Kidney (tissue), 14 donors: ENCODE measurements around the gene PDE4D. TPM values are rescaled to one million over a fixed set of nuclear protein-coding genes. Genes with fewer than 3 reads are reported as not detected.

Source experiments
- DNase-seq, 5 donors: peaks; one replicate each; pipeline ENCODE4 v3.0.0-alpha.2; 2013 to 2020
- FAIRE-seq: peaks from 2 replicates; lab custom pipeline; 2012; peaks lifted over from hg19 to GRCh38; lab: Jason Lieb, UNC
- H3K27ac ChIP-seq, 2 donors: one replicate each; pipeline ENCODE4 v1.7.0; 2013; ENCODE audit warnings: low read depth in 2 of 2, low read length in 2 of 2, inconsistent platforms in 1 of 2
- H3K27me3 ChIP-seq: one replicate; pipeline ENCODE4 v1.7.1; 2013; ENCODE audit warnings: low read length, inconsistent platforms; ENCODE audit not compliant: control insufficient read depth, insufficient read depth
- H3K36me3 ChIP-seq, 3 donors: one replicate each; pipeline versions ENCODE4 v1.7.0 to v1.7.1; 2013; ENCODE audit warnings: low read length in 3 of 3, control low read depth in 1 of 3, inconsistent platforms in 1 of 3; ENCODE audit not compliant: insufficient read depth in 3 of 3, control insufficient read depth in 2 of 3
- H3K4me1 ChIP-seq, 3 donors: one replicate each; pipeline versions ENCODE4 v1.7.0 to v1.7.1; 2013; ENCODE audit warnings: low read length in 3 of 3, inconsistent platforms in 1 of 3, low read depth in 1 of 3; ENCODE audit not compliant: control insufficient read depth in 2 of 3, insufficient read depth in 2 of 3
- H3K4me3 ChIP-seq, 3 donors: one replicate each; pipeline versions ENCODE4 v1.7.0 to v1.8.1; 2013; ENCODE audit warnings: low read length in 3 of 3, control low read depth in 1 of 3, inconsistent platforms in 1 of 3
- H3K9ac ChIP-seq, 3 donors: one replicate each; pipeline versions ENCODE4 v1.7.0 to v1.7.1; 2013; ENCODE audit warnings: low read length in 3 of 3, control low read depth in 1 of 3, inconsistent platforms in 1 of 3
- H3K9me3 ChIP-seq, 3 donors: one replicate each; pipeline versions ENCODE4 v1.7.0 to v1.7.1; 2013; ENCODE audit warnings: low read length in 3 of 3, control low read depth in 1 of 3, inconsistent platforms in 1 of 3; ENCODE audit not compliant: control insufficient read depth in 2 of 3, insufficient read depth in 1 of 3
- intact Hi-C: fragments of 100-400 bp; cut with DNase I; formaldehyde crosslinking; loops from one replicate; pipeline ENCODE4 v1.11.1; 2022
- polyA plus RNA-seq: library from polyadenylated mRNA; stranded (reverse); fragments of 350-450 nt; fragmentation: Illumina TruSeq; extraction: RNeasy Lipid Tissue Mini Kit (QIAGEN cat#74804); gene quantifications from one replicate; pipeline ENCODE4 v1.2.3, GENCODE V29; 2014; ENCODE audit warnings: low read depth, low replicate concordance; ENCODE audit not compliant: insufficient read depth
- total RNA-seq: library from RNA; stranded (reverse); fragmentation: NEBNext Ultra II Directional; extraction: Animal tissue kit (Norgen Biotek cat#: 25700); gene quantifications from one replicate; pipeline ENCODE4 v1.2.1, GENCODE V29; 2021
- TF ChIP-seq, protein P1 (sequence below): IDR thresholded peaks from 3 replicates; pipeline ENCODE4 v1.5.1; 2012; ENCODE audit warnings: mild to moderate bottlenecking, moderate library complexity, borderline replicate concordance; ENCODE audit not compliant: insufficient read depth; ENCODE audit errors: extremely low read depth
- donor health status: control.
- donor health status: control.
- donor health status: control.
- donor health status: control.
- donor health status: control.
- donor health status: DM: yes; HTN: yes; CAD: no.
- donor health status: Normal renal cell carcinoma (clear cell type).

Gene PDE4D
- total and polyA plus RNA-seq, 2 donors from 2014 or later: 9.2 to 78.9 TPM

DNA sequence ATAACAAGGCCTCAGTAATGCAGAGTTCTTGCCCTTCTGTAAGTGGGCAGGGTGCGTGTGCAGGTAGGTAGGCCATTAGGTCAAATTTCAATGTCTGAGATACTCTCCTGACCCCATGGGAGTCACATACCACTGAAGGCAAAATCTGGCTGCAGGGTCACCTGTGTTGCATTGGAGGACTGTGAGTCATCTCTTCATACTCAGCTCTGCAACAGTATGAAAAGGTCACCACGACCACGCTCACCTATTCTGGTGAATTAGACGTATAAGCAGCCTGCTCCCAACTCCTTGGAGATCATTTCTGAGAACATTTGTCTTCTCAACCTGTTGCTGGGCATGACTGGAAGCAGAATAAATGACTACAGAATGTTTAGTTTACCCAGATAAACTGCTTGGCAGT lies 599.8 kb downstream of the PDE4D start:
- FAIRE-seq (no peak), DNase-seq (no peak)
- TF ChIP-seq, protein P1, sequence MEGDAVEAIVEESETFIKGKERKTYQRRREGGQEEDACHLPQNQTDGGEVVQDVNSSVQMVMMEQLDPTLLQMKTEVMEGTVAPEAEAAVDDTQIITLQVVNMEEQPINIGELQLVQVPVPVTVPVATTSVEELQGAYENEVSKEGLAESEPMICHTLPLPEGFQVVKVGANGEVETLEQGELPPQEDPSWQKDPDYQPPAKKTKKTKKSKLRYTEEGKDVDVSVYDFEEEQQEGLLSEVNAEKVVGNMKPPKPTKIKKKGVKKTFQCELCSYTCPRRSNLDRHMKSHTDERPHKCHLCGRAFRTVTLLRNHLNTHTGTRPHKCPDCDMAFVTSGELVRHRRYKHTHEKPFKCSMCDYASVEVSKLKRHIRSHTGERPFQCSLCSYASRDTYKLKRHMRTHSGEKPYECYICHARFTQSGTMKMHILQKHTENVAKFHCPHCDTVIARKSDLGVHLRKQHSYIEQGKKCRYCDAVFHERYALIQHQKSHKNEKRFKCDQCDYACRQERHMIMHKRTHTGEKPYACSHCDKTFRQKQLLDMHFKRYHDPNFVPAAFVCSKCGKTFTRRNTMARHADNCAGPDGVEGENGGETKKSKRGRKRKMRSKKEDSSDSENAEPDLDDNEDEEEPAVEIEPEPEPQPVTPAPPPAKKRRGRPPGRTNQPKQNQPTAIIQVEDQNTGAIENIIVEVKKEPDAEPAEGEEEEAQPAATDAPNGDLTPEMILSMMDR: no peak

DNA sequence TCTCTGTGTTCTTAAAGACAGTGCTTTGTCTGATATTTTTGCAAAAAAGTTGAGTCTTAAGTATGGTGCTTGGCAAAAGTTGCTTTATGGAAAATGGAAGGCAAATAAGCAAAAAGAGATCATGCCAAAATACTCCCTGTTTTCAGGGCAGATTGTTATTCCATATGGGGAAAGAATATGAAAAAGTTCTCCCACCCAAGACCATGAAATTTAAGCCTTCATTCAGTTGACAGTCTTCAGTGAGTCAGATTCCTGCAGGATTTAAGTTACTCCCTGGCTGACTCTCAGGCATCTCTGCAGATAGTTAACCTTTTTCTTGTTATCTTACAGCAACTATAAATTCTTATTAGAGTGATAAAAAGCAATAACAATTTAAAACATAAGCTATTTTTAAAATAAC lies 601.6 kb downstream of the PDE4D start:
- DNase-seq: no peak
- Histone ChIP-seq H3K4me3 (no peak overlapping the region), H3K9ac (no peak overlapping the region), H3K27me3 (no peaks in the 10 kb centered on the region), H3K27ac (no peak overlapping the region), H3K9me3 (no peaks in the 10 kb centered on the region), H3K36me3 (no peaks in the 10 kb centered on the region), H3K4me1 (peaks cover 0 to 16% (median 3%) of the 10 kb centered on the region in 3 donors)
- intact Hi-C loops: no loop called here
- no peak for FAIRE-seq
- TF ChIP-seq, protein P1: no peak

More for the DNA sequence above, 599.8 kb downstream of the PDE4D start:
- no peak overlapping the region for H3K27ac ChIP-seq
- no peaks in the 10 kb centered on the region for H3K27me3 ChIP-seq
- H3K9me3 ChIP-seq: no peaks in the 10 kb centered on the region
- no peak overlapping the region for H3K9ac ChIP-seq
- no peak overlapping the region for H3K4me3 ChIP-seq
- intact Hi-C loops: no loop called here
- H3K4me1 ChIP-seq: peaks cover 0 to 23% (median 3%) of the 10 kb centered on the region in 3 donors
- no peaks in the 10 kb centered on the region for H3K36me3 ChIP-seq

DNA sequence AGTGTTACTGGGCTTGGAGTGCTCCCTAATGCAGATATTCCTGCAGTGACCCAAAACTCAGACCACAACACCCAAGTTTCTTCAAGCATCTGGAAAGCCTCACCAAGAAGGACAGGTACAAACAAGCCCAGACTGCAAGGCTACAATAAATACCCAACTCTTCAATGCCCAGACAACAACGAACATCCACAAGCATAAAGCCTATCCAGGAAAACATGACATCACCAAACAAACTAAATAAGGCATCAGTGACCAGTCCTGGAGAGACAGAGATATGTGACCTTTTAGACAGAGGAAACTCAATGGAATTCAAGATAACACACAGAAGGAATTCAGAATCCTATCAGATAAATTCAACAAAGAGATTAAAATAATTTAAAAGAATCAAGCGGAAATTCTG lies 605.6 kb downstream of the PDE4D start:
- intact Hi-C loops: no loop called here
- H3K9ac ChIP-seq: no peak overlapping the region
- no peaks in the 10 kb centered on the region for H3K27me3 ChIP-seq
- no peak overlapping the region for H3K4me3 ChIP-seq
- TF ChIP-seq, protein P1: no peak
- no peak overlapping the region for H3K27ac ChIP-seq
- no peaks in the 10 kb centered on the region for H3K9me3 ChIP-seq
- peaks cover 0 to 5% (median 0%) of the 10 kb centered on the region in 3 donors for H3K4me1 ChIP-seq
- no peak for DNase-seq
- no peaks in the 10 kb centered on the region for H3K36me3 ChIP-seq
- no peak for FAIRE-seq

DNA sequence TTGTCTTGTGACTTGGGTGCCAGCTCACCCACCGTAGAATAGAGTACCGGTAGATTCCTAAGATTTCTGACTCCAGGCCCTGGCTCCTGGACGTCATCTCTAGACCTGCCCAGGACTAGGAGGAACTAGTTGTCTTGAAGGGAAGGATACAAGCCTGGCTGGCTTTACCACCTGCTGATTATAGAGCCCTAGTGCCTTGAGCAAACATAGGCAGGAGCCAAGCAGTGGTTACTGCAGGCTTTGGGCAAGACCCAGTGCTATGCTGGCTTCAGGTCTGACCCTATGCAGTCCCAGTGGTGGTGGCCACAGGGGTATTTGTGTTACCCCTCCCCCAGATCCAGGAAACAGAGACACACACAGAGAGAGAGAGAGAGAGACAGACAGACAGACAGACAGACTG lies 606.2 kb downstream of the PDE4D start:
- Histone ChIP-seq H3K27ac (no peak overlapping the region), H3K9me3 (no peaks in the 10 kb centered on the region), H3K27me3 (no peaks in the 10 kb centered on the region), H3K9ac (no peak overlapping the region), H3K4me1 (peaks cover 0 to 5% (median 0%) of the 10 kb centered on the region in 3 donors), H3K4me3 (no peak overlapping the region), H3K36me3 (no peaks in the 10 kb centered on the region)
- no peak for DNase-seq
- intact Hi-C loops: no loop called here
- TF ChIP-seq, protein P1: no peak
- no peak for FAIRE-seq
